CD8-positive, alpha-beta memory T cell (primary cell): ENCODE measurements around the gene LRRC4C. TPM values are rescaled to one million over a fixed set of nuclear protein-coding genes. Genes with fewer than 3 reads are reported as not detected.

Source experiments
- CTCF ChIA-PET: fragments of 350-600 bp; sonication (Branson Sonifier 250); formaldehyde crosslinking; loops from one replicate; lab custom pipeline; 2021; ENCODE audit warnings: antibody characterized with exemption; lab: Charles Lee
- POLR2A ChIA-PET: fragments of 350-600 bp; sonication (Branson Sonifier 250); formaldehyde crosslinking; loops from one replicate; lab custom pipeline; 2021; ENCODE audit warnings: antibody characterized with exemption; lab: Charles Lee
- DNase-seq, 5 donors: peaks; one replicate each; pipeline versions ENCODE4 v3.0.0 to v3.0.0-alpha.2; 2020 to 2022; ENCODE audit warnings: mixed read lengths in 1 of 5
- H3K27ac ChIP-seq: one replicate; pipeline ENCODE4 v1.7.0; 2013; ENCODE audit warnings: low read depth, mild to moderate bottlenecking, low read length, moderate library complexity
- H3K27me3 ChIP-seq: 2 replicates; pipeline ENCODE4 v1.7.0; 2013; ENCODE audit warnings: low read length, mild to moderate bottlenecking; ENCODE audit not compliant: insufficient read depth, poor library complexity, severe bottlenecking
- H3K36me3 ChIP-seq: 2 replicates; pipeline ENCODE4 v1.7.0; 2013; ENCODE audit warnings: mild to moderate bottlenecking, low read length, moderate library complexity; ENCODE audit not compliant: insufficient read depth
- H3K4me1 ChIP-seq: 2 replicates; pipeline ENCODE4 v1.7.0; 2013; ENCODE audit warnings: mild to moderate bottlenecking, low read length, moderate library complexity; ENCODE audit not compliant: insufficient read depth
- H3K4me3 ChIP-seq: 2 replicates; pipeline ENCODE4 v1.7.0; 2013; ENCODE audit warnings: mild to moderate bottlenecking, low read length
- H3K9me3 ChIP-seq: 2 replicates; pipeline ENCODE4 v1.7.0; 2013; ENCODE audit warnings: mild to moderate bottlenecking, low read length
- H3K27ac Mint-ChIP-seq, 8 donors: one replicate each; pipeline ENCODE4 v1.8.0; 2020 to 2021; ENCODE audit warnings: mixed read lengths in 8 of 8, mild to moderate bottlenecking in 6 of 8, inconsistent platforms in 3 of 8, moderate library complexity in 3 of 8
- H3K27me3 Mint-ChIP-seq, 2 donors: one replicate each; pipeline ENCODE4 v1.8.0; 2020 to 2021; ENCODE audit warnings: mixed read lengths in 2 of 2, mild to moderate bottlenecking in 1 of 2, moderate library complexity in 1 of 2
- H3K36me3 Mint-ChIP-seq, 3 donors: one replicate each; pipeline ENCODE4 v1.8.0; 2020 to 2021; ENCODE audit warnings: mixed read lengths in 3 of 3, inconsistent platforms in 1 of 3, mild to moderate bottlenecking in 1 of 3
- H3K4me1 Mint-ChIP-seq, 3 donors: one replicate each; pipeline ENCODE4 v1.8.0; 2020 to 2021; ENCODE audit warnings: mixed read lengths in 3 of 3, inconsistent platforms in 1 of 3, mild to moderate bottlenecking in 1 of 3
- H3K4me3 Mint-ChIP-seq, 7 donors: one replicate each; pipeline ENCODE4 v1.8.0; 2020 to 2021; ENCODE audit warnings: mixed read lengths in 7 of 7, mild to moderate bottlenecking in 6 of 7, moderate library complexity in 4 of 7, inconsistent platforms in 2 of 7
- H3K9me3 Mint-ChIP-seq, 5 donors: one replicate each; pipeline ENCODE4 v1.8.0; 2020 to 2022; ENCODE audit warnings: mixed read lengths in 5 of 5, mild to moderate bottlenecking in 3 of 5, moderate library complexity in 2 of 5, inconsistent platforms in 1 of 5
- polyA plus RNA-seq: library from polyadenylated mRNA; unstranded; fragments of 300-500 nt; fragmentation: Illumina TruSeq; gene quantifications from one replicate; pipeline ENCODE4 v1.2.3, GENCODE V29; 2021
- total RNA-seq, 2 experiments: library from RNA; stranded (reverse); gene quantifications; one replicate each; pipeline ENCODE4 v1.2.3, GENCODE V29; 2021

The LRRC4C gene
- total and polyA plus RNA-seq, 3 experiments from 2014 or later, result not detected

GRCh38 chr11:41405812-41406211 is 53.6 kb downstream of the LRRC4C start:
- no peak overlapping the region for H3K4me3 ChIP-seq
- no peak overlapping the region for H3K27ac Mint-ChIP-seq
- H3K27ac ChIP-seq, result no peak overlapping the region
- ChIA-PET CTCF (no interaction called here), POLR2A (no interaction called here)
- DNase-seq, result no peak
- H3K4me1 Mint-ChIP-seq, result no peaks in the 10 kb centered on the region
- no peaks in the 10 kb centered on the region for H3K4me1 ChIP-seq
- H3K9me3 ChIP-seq, result no peaks in the 10 kb centered on the region
- H3K4me3 Mint-ChIP-seq, result no peak overlapping the region
- peaks cover 8 to 35% (median 14%) of the 10 kb centered on the region in 5 donors for H3K9me3 Mint-ChIP-seq
- H3K27me3 Mint-ChIP-seq, result no peaks in the 10 kb centered on the region
- no peaks in the 10 kb centered on the region for H3K27me3 ChIP-seq
- no peaks in the 10 kb centered on the region for H3K36me3 ChIP-seq
- no peaks in the 10 kb centered on the region for H3K36me3 Mint-ChIP-seq

- peaks cover 7 to 37% (median 11%) of the 10 kb centered on the region in 5 donors for H3K9me3 Mint-ChIP-seq
- Histone ChIP-seq H3K27ac (no peak overlapping the region), H3K9me3 (no peaks in the 10 kb centered on the region), H3K4me1 (no peaks in the 10 kb centered on the region), H3K4me3 (no peak overlapping the region), H3K36me3 (no peaks in the 10 kb centered on the region), H3K27me3 (no peaks in the 10 kb centered on the region)
- H3K4me1 Mint-ChIP-seq, result no peaks in the 10 kb centered on the region
- H3K27me3 Mint-ChIP-seq, result no peaks in the 10 kb centered on the region
- no peak overlapping the region for H3K27ac Mint-ChIP-seq
- CTCF ChIA-PET, result no interaction called here
- no peaks in the 10 kb centered on the region for H3K36me3 Mint-ChIP-seq
- POLR2A ChIA-PET, result no interaction called here
- H3K4me3 Mint-ChIP-seq, result no peak overlapping the region
- no peak for DNase-seq
These were observed 55.3 kb downstream of the LRRC4C start for GRCh38 chr11:41404109-41404508.

GRCh38 chr11:41403458-41403857 is 56.0 kb downstream of the LRRC4C start:
- no peak for DNase-seq
- ChIA-PET CTCF (no interaction called here), POLR2A (no interaction called here)
- no peaks in the 10 kb centered on the region for H3K9me3 ChIP-seq
- Mint-ChIP-seq H3K27me3 (no peaks in the 10 kb centered on the region), H3K9me3 (peaks cover 5 to 40% (median 11%) of the 10 kb centered on the region in 5 donors), H3K27ac (no peak overlapping the region), H3K36me3 (no peaks in the 10 kb centered on the region), H3K4me1 (no peaks in the 10 kb centered on the region), H3K4me3 (no peak overlapping the region)
- no peak overlapping the region for H3K27ac ChIP-seq
- no peaks in the 10 kb centered on the region for H3K4me1 ChIP-seq
- no peaks in the 10 kb centered on the region for H3K36me3 ChIP-seq
- no peak overlapping the region for H3K4me3 ChIP-seq
- no peaks in the 10 kb centered on the region for H3K27me3 ChIP-seq

- H3K27ac ChIP-seq, result no peak overlapping the region
- no peaks in the 10 kb centered on the region for H3K9me3 ChIP-seq
- no peaks in the 10 kb centered on the region for H3K4me1 ChIP-seq
- POLR2A ChIA-PET, result no interaction called here
- no peak overlapping the region for H3K4me3 ChIP-seq
- Mint-ChIP-seq H3K27me3 (no peaks in the 10 kb centered on the region), H3K27ac (no peak overlapping the region), H3K4me3 (no peak overlapping the region), H3K36me3 (no peaks in the 10 kb centered on the region), H3K4me1 (no peaks in the 10 kb centered on the region), H3K9me3 (peaks cover 7 to 43% (median 9%) of the 10 kb centered on the region in 5 donors)
- no peaks in the 10 kb centered on the region for H3K27me3 ChIP-seq
- DNase-seq, result no peak
- no peaks in the 10 kb centered on the region for H3K36me3 ChIP-seq
- CTCF ChIA-PET, result no interaction called here
These were observed 58.6 kb downstream of the LRRC4C start for GRCh38 chr11:41400819-41401382.

GRCh38 chr11:41400124-41400523 is 59.3 kb downstream of the LRRC4C start:
- Mint-ChIP-seq H3K4me3 (no peak overlapping the region), H3K9me3 (peaks cover 7 to 39% (median 12%) of the 10 kb centered on the region in 5 donors), H3K27me3 (no peaks in the 10 kb centered on the region), H3K4me1 (no peaks in the 10 kb centered on the region), H3K27ac (no peak overlapping the region), H3K36me3 (no peaks in the 10 kb centered on the region)
- no peaks in the 10 kb centered on the region for H3K4me1 ChIP-seq
- ChIA-PET CTCF (no interaction called here), POLR2A (no interaction called here)
- no peak overlapping the region for H3K27ac ChIP-seq
- no peak for DNase-seq
- H3K36me3 ChIP-seq, result no peaks in the 10 kb centered on the region
- H3K9me3 ChIP-seq, result no peaks in the 10 kb centered on the region
- H3K27me3 ChIP-seq, result no peaks in the 10 kb centered on the region
- H3K4me3 ChIP-seq, result no peak overlapping the region

- peaks cover 8 to 39% (median 12%) of the 10 kb centered on the region in 5 donors for H3K9me3 Mint-ChIP-seq
- no peak overlapping the region for H3K4me3 ChIP-seq
- CTCF ChIA-PET, result no interaction called here
These were observed 60.1 kb downstream of the LRRC4C start for GRCh38 chr11:41399323-41399722.

GRCh38 chr11:41398175-41398574 is 61.3 kb downstream of the LRRC4C start:
- no peak overlapping the region for H3K27ac ChIP-seq
- no peaks in the 10 kb centered on the region for H3K27me3 ChIP-seq
- H3K27ac Mint-ChIP-seq, result no peak overlapping the region
- H3K4me3 Mint-ChIP-seq, result no peak overlapping the region
- H3K36me3 Mint-ChIP-seq, result no peaks in the 10 kb centered on the region
- no peaks in the 10 kb centered on the region for H3K36me3 ChIP-seq
- no peak overlapping the region for H3K4me3 ChIP-seq
- H3K27me3 Mint-ChIP-seq, result no peaks in the 10 kb centered on the region
- DNase-seq, result no peak
- POLR2A ChIA-PET, result no interaction called here
- no peaks in the 10 kb centered on the region for H3K4me1 Mint-ChIP-seq
- no peaks in the 10 kb centered on the region for H3K9me3 ChIP-seq
- CTCF ChIA-PET, result no interaction called here
- peaks cover 10 to 30% (median 12%) of the 10 kb centered on the region in 5 donors for H3K9me3 Mint-ChIP-seq
- H3K4me1 ChIP-seq, result no peaks in the 10 kb centered on the region

More at GRCh38 chr11:41399323-41399722, 60.1 kb downstream of the LRRC4C start:
- Histone ChIP-seq H3K9me3 (no peaks in the 10 kb centered on the region), H3K4me1 (no peaks in the 10 kb centered on the region), H3K36me3 (no peaks in the 10 kb centered on the region), H3K27ac (no peak overlapping the region), H3K27me3 (no peaks in the 10 kb centered on the region)
- Mint-ChIP-seq H3K27ac (no peak overlapping the region), H3K27me3 (no peaks in the 10 kb centered on the region), H3K36me3 (no peaks in the 10 kb centered on the region), H3K4me1 (no peaks in the 10 kb centered on the region), H3K4me3 (no peak overlapping the region)
- POLR2A ChIA-PET, result no interaction called here
- DNase-seq, result no peak

- Mint-ChIP-seq H3K36me3 (no peaks in the 10 kb centered on the region), H3K27me3 (no peaks in the 10 kb centered on the region), H3K27ac (no peak overlapping the region), H3K9me3 (peaks cover 9 to 29% (median 10%) of the 10 kb centered on the region in 5 donors), H3K4me3 (no peak overlapping the region), H3K4me1 (no peaks in the 10 kb centered on the region)
- ChIA-PET CTCF (no interaction called here), POLR2A (no interaction called here)
- H3K9me3 ChIP-seq, result no peaks in the 10 kb centered on the region
- H3K36me3 ChIP-seq, result no peaks in the 10 kb centered on the region
- no peak for DNase-seq
- no peak overlapping the region for H3K27ac ChIP-seq
- H3K4me1 ChIP-seq, result no peaks in the 10 kb centered on the region
- no peaks in the 10 kb centered on the region for H3K27me3 ChIP-seq
- no peak overlapping the region for H3K4me3 ChIP-seq
These were observed 64.8 kb downstream of the LRRC4C start for GRCh38 chr11:41394521-41395195.
